ENCODE data around the gene ALDH9A1.

DNA sequence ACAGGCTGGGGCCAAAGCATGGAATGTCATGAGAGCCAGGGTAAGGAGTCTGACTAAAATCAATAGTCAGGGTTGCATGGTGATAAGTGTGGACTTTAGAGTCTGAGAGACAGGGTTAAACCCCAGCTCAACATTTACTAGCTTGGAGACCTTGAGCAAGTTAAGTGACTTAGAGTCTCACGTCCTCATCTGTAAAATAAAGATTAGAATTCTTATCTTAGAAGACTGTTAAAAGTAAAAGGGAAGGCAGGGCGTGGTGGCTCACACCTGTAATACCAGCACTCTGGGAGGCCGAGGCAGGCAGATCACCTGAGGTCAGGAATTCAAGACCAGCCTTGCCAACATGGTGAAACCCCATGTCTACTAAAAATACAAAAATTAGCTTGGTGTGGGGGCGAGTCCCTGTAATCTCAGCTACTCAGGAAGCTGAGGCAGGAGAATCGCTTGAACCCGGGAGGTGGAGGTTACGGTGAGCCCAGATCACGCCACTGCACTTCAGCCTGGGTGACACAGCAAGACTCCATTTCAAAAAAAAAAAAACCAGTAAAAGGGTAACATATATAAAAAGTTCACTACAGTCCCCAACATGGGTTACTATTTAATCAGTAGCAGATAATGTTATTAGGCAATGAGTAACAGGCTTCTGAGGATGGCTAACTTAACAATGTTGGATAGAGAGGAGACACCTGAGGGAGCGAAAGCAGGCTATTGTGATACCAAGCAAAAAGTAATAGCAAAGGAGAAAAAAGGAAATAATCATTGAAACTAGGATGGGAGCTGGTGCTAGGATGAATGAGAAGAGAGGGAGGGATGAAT is 49.5 kb upstream of the ALDH9A1 start:
- TF ChIP-seq POLR2AphosphoS5 (IDR thresholded peaks at IDR 0.05; ENCODE audit: borderline replicate concordance, low read depth, low read length) = no peak
- TF ChIP-seq EZH2 (IDR thresholded peaks at IDR 0.05) = no peak
- no peak for TF ChIP-seq FOXP2 (optimal IDR thresholded peaks at IDR 0.05; ENCODE audit: control extremely low read depth, extremely low read length, insufficient read depth)
